C4-2B (cell line): Measurements from ENCODE around the gene RNASE9.
"Not testable (repeated sequence)": the region's sequence is repeated elsewhere in the genome, so short reads cannot be mapped to it uniquely, and the experiment has no call there.

Experiments used
- CTCF ChIP-seq: fragments of 450-650 bp; conservative IDR thresholded peaks from 2 replicates; pipeline ENCODE4 v1.5.1; 2017; ENCODE audit warnings: mild to moderate bottlenecking
- ZFX ChIP-seq: fragments of 450-650 bp; IDR thresholded peaks from 2 replicates; pipeline ENCODE4 v1.6.1; 2017

- not testable (repeated sequence) for TF ChIP-seq CTCF, ZFX
Measured at GRCh38 chr14:20506752-20507151, 54.1 kb downstream of the RNASE9 start.
